Smooth muscle cell (in vitro differentiated cells): ENCODE results near the gene CAPN1. TPM values are rescaled to one million over a fixed set of nuclear protein-coding genes. Genes with fewer than 3 reads are reported as not detected.

Experiments
- DNase-seq: peaks from one replicate; lab custom pipeline; 2025; ENCODE audit not compliant: unreplicated experiment; lab: John Stamatoyannopoulos, UW
- H2AFZ ChIP-seq: fragments of 200-600 bp; sonication (generic); 2 replicates; pipeline ENCODE4 v1.6.0; 2016; ENCODE audit warnings: antibody characterized with exemption, low read depth, mild to moderate bottlenecking
- H3F3A ChIP-seq: fragments of 200-600 bp; sonication (generic); 2 replicates; pipeline ENCODE4 v1.6.0; 2017; ENCODE audit warnings: antibody characterized with exemption, low read depth
- H3K27ac ChIP-seq: fragments of 200-600 bp; sonication (generic); 2 replicates; pipeline ENCODE4 v1.5.1; 2016; ENCODE audit warnings: low read depth, mild to moderate bottlenecking
- H3K27me3 ChIP-seq: fragments of 200-600 bp; sonication (generic); 2 replicates; pipeline ENCODE4 v1.6.1; 2016; ENCODE audit warnings: low read depth, mild to moderate bottlenecking
- H3K36me3 ChIP-seq: fragments of 200-600 bp; sonication (generic); 2 replicates; pipeline ENCODE4 v1.5.1; 2016; ENCODE audit warnings: low read depth
- H3K4me1 ChIP-seq: fragments of 200-600 bp; sonication (generic); 2 replicates; pipeline ENCODE4 v1.5.1; 2016; ENCODE audit warnings: low read depth
- H3K4me2 ChIP-seq: fragments of 200-600 bp; sonication (generic); 2 replicates; pipeline ENCODE4 v1.6.0; 2016; ENCODE audit warnings: mild to moderate bottlenecking
- H3K4me3 ChIP-seq: fragments of 200-600 bp; sonication (generic); 2 replicates; pipeline ENCODE4 v1.5.1; 2016; ENCODE audit warnings: mild to moderate bottlenecking
- H3K79me2 ChIP-seq: fragments of 200-600 bp; sonication (generic); 2 replicates; pipeline ENCODE4 v1.6.0; 2016; ENCODE audit warnings: low read depth, mild to moderate bottlenecking
- H3K9ac ChIP-seq: fragments of 200-600 bp; sonication (generic); 2 replicates; pipeline ENCODE4 v1.6.0; 2016; ENCODE audit warnings: low read depth
- H3K9me3 ChIP-seq: fragments of 200-600 bp; sonication (generic); replicated peaks from 2 replicates; pipeline ENCODE4 v1.5.1; 2016; ENCODE audit warnings: low read depth
- H4K20me1 ChIP-seq: fragments of 200-600 bp; sonication (generic); 2 replicates; pipeline ENCODE4 v1.6.0; 2016; ENCODE audit warnings: low read depth
- WGBS: methylation state at CpG from one replicate; pipeline ENCODE4 v1.1.7; 2016; ENCODE audit warnings: low lambda C conversion rate; 5-methylcytosine and 5-hydroxymethylcytosine counted together
- polyA plus RNA-seq: library from polyadenylated mRNA; unstranded; fragments of >200 nt; fragmentation: Nextera tagmentation; extraction: Ambion mirVana; gene quantifications from 2 replicates; pipeline ENCODE4 v1.2.1, GENCODE V29; 2016
- total RNA-seq: library from RNA; depleted of rRNA; stranded (reverse); fragments of >200 nt; gene quantifications from 2 replicates; pipeline ENCODE4 v1.2.3, GENCODE V29; 2014
- TF ChIP-seq, protein P1 (sequence below): fragments of 200-600 bp; sonication (generic); IDR thresholded peaks from 2 replicates; pipeline ENCODE4 v1.5.1; 2017; ENCODE audit warnings: borderline replicate concordance, mild to moderate bottlenecking, antibody characterized with exemption; ENCODE audit not compliant: insufficient read depth, poor library complexity, severe bottlenecking

The CAPN1 gene
- total and polyA plus RNA-seq, 2 experiments from 2014 or later = 109 to 126 TPM

DNA sequence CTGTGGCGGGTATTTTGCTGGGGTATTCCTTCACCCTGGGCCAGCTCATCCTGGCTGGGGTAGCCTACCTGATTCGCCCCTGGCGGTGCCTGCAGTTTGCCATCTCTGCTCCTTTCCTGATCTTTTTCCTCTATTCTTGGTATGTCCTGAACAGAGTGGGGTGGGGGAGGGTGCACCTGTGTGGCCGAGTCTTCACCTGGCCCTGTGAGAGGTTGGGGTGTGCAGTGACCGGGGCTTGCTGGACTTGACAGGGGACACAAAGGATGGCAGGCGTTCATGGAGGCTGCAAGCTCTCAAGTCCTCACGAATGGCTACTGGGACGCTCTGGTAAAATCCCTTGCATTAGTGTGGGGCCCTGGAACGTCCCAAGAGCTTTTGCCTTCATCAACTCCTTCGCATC, 39.3 kb downstream of the CAPN1 start:
- Histone ChIP-seq H2AFZ (no peak overlapping the region), H3K27ac (no peak overlapping the region), H3K9ac (no peak overlapping the region), H3K4me2 (no peak overlapping the region), H3F3A (no peaks in the 10 kb centered on the region), H4K20me1 (no peaks in the 10 kb centered on the region), H3K36me3 (no peaks in the 10 kb centered on the region), H3K4me1 (peaks cover 11% of the 10 kb centered on the region), H3K4me3 (no peak overlapping the region), H3K9me3 (no peaks in the 10 kb centered on the region), H3K79me2 (no peaks in the 10 kb centered on the region), H3K27me3 (no peaks in the 10 kb centered on the region)
- DNase-seq = no peak
- 94% methylated on average over 10 of the region's 10 CpGs for WGBS
- TF ChIP-seq, protein P1, sequence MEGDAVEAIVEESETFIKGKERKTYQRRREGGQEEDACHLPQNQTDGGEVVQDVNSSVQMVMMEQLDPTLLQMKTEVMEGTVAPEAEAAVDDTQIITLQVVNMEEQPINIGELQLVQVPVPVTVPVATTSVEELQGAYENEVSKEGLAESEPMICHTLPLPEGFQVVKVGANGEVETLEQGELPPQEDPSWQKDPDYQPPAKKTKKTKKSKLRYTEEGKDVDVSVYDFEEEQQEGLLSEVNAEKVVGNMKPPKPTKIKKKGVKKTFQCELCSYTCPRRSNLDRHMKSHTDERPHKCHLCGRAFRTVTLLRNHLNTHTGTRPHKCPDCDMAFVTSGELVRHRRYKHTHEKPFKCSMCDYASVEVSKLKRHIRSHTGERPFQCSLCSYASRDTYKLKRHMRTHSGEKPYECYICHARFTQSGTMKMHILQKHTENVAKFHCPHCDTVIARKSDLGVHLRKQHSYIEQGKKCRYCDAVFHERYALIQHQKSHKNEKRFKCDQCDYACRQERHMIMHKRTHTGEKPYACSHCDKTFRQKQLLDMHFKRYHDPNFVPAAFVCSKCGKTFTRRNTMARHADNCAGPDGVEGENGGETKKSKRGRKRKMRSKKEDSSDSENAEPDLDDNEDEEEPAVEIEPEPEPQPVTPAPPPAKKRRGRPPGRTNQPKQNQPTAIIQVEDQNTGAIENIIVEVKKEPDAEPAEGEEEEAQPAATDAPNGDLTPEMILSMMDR = no peak

DNA sequence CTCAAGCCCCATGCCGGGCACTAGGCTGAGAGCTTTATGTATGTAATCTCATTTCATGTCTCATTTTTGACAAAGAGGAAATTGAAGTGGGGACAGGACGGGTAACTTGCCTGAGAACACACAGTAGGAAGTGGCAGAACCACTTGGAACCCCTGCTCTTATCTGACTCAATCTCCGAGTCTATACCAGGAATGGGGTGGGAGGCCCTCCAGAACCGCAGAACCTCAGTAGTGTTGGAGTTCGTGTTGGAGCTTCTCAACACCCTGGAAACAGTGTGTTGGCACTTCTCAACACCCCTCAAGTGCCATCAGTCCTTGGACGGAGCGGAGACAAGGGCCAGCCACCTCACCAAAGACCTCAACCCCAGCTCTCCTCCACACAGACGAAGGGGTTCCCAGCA, 41.3 kb downstream of the CAPN1 start:
- H3F3A ChIP-seq = no peaks in the 10 kb centered on the region
- TF ChIP-seq, protein P1 = no peak
- WGBS = 93% methylated on average over 8 of the region's 8 CpGs

DNA sequence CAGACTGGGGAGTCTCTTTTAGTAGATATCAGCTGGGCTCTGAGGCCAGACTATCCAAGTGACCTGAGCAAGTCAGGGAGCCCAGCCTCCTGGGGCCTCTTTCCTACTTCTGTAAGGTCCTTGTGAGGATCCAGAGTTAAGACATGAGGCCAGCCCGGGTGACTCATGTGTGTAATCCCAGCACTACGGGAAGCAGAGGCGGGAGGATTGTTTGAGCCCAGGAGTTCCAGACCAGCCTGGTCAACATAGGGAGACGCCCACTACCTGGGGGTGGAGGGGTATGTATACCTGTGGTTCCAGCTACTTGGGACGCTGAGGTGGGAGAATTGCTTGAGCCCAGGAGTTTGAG, 43.2 kb downstream of the CAPN1 start:
- Histone ChIP-seq H3K36me3 (no peaks in the 10 kb centered on the region), H3K4me3 (peak overlapping the region; percentile 58), H3K9me3 (no peaks in the 10 kb centered on the region), H3F3A (no peaks in the 10 kb centered on the region), H3K4me2 (peak overlapping the region; percentile 96), H3K79me2 (no peaks in the 10 kb centered on the region), H3K9ac (no peak overlapping the region), H4K20me1 (no peaks in the 10 kb centered on the region), H2AFZ (peak overlapping the region; percentile 79), H3K4me1 (peaks cover 11% of the 10 kb centered on the region), H3K27ac (peak overlapping the region; percentile 72), H3K27me3 (no peaks in the 10 kb centered on the region)
- WGBS = 6% methylated on average over 5 of the region's 5 CpGs
- peak; percentile 23 for DNase-seq
- TF ChIP-seq, protein P1 = no peak

More for the DNA sequence above, 41.3 kb downstream of the CAPN1 start:
- no peaks in the 10 kb centered on the region for H3K79me2 ChIP-seq
- H4K20me1 ChIP-seq = no peaks in the 10 kb centered on the region
- DNase-seq = no peak
- H3K4me1 ChIP-seq = peaks cover 11% of the 10 kb centered on the region
- H3K27me3 ChIP-seq = no peaks in the 10 kb centered on the region
- H3K4me3 ChIP-seq = no peak overlapping the region
- H3K4me2 ChIP-seq = no peak overlapping the region
- no peaks in the 10 kb centered on the region for H3K9me3 ChIP-seq
- H3K9ac ChIP-seq = no peak overlapping the region
- H3K36me3 ChIP-seq = no peaks in the 10 kb centered on the region
- no peak overlapping the region for H3K27ac ChIP-seq
- H2AFZ ChIP-seq = no peak overlapping the region

DNA sequence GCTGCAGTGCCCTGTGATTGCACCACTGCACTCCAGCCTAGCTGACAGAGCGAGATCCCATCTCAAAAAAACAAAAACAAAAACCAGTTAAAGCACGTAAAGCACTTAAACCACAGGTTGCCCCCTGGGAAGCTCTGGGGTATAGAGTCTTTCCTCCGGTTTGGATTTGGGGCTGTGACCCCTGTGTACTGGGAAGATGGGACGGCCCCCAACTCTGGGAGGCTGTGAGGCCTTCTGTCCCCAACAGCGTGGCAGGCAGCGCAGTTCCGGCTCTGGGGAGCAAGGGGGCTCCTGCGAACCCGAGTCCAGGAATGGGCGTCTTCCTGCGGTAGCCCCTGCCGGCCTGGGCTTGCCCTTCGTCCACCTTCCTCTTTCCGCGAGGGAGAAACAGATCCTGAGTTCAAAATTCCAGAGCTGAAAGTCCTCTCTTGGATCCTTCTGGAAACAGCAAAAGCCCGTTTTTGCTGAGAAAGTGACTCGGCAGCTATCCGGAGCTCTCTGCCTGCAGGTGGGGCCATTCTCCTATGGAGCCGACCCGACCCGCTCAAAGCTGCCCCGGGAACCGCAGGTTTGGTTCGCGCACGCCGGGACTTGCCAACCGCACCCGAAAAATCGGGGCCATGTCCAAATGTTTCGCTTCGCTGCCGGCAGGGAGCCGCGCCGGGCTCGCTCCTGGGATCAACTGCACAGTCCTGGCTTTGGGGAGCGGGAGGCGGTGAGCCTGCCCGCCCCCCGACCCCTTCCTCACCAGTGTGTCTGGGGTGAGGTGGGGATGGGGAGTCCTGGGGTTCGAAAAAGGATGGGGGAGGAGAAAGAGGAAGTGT, 43.8 kb downstream of the CAPN1 start:
- TF ChIP-seq, protein P1 = peak; percentile 34
- no peaks in the 10 kb centered on the region for H3F3A ChIP-seq
- H3K36me3 ChIP-seq = no peaks in the 10 kb centered on the region
- peak overlapping the region; percentile 79 for H2AFZ ChIP-seq
- H3K4me3 ChIP-seq = peak overlapping the region; percentile 58
- DNase-seq = no peak
- H3K4me2 ChIP-seq = peak overlapping the region; percentile 96
- no peaks in the 10 kb centered on the region for H3K9me3 ChIP-seq
- no peaks in the 10 kb centered on the region for H3K79me2 ChIP-seq
- peaks cover 11% of the 10 kb centered on the region for H3K4me1 ChIP-seq
- WGBS = 7% methylated on average over 42 of the region's 42 CpGs
- no peaks in the 10 kb centered on the region for H4K20me1 ChIP-seq
- peak overlapping the region; percentile 38 for H3K9ac ChIP-seq
- H3K27ac ChIP-seq = peak overlapping the region; percentile 72
- H3K27me3 ChIP-seq = no peaks in the 10 kb centered on the region
